Measurements from ENCODE around the gene ZNF541. TPM values are rescaled to one million over a fixed set of nuclear protein-coding genes. Genes with fewer than 3 reads are reported as not detected.

The ZNF541 gene
- total RNA-seq (ENCODE audit: low replicate concordance): not detected in 2 replicates
- long read RNA-seq: 0 reads

DNA sequence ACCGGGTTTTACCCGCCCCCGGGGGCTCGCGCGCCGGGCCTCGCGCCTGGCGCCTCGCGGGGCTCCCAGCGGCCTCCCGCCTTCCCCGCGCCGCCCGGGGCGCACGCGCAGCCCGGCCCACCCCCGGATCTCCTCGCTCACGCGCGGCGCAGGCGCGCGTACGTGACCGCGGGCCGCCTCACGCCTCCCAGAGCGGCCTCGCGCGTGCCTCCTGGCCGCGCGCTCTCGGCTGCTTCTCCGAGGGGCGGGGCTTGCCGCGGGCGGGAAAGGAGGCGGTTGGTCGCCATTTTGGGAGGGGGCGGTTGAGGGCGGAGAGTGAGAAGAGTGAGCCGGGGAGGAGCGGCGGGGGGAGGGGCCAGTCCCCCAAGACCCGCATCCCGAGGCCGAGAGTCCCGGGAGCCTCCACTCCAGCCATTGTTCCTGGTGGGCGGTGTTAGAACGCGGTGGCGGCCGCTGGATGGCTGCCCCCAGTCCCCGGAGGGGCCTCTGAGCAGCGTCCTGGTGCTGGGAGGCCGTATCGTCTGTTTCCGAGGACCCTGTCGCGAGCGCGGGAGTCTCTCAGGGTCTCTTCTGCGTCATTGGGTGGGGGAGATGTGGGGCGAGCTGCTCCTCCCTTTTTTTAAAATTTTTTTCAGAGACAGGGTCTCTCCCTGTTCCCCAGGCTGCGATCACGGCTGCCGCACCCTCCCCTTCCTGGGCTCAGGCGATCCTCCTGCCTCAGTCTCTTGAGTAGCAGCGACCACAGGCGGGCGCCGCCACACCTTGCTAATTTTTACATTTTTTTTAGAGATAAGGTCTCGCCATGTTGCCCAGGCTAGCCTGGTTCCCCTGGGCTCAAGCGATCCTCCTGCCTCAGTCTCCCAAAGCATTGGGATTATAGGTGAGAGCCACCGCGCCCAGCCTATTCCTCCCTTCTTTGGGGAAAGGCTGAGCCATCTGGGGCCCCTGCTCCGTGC lies at the start of gene ZNF541:
Gene ZNF541 (minus strand): TSS at position 78 of the 956 bp plus-strand sequence. CDS start 17,292 bp downstream, outside the sequence.
- no peaks in the 10 kb centered on the region for H3K9me3 Mint-ChIP-seq
- no peak for DNase-seq (ENCODE audit: extremely low spot score, unreplicated experiment)
- no peaks in the 10 kb centered on the region for H3K36me3 Mint-ChIP-seq
- H3K4me1 Mint-ChIP-seq (ENCODE audit: unreplicated experiment): no peaks in the 10 kb centered on the region
- no peak for TF ChIP-seq CTCF (conservative IDR thresholded peaks at IDR 0.05)
- no peak within 1 kb of the TSS for H3K4me3 Mint-ChIP-seq
- H3K27me3 Mint-ChIP-seq: no peaks in the 10 kb centered on the region
- no peak within 1 kb of the TSS for H3K27ac Mint-ChIP-seq

- Mint-ChIP-seq H3K27ac (peak overlapping the region; percentile 83), H3K4me1 (ENCODE audit: unreplicated experiment) (peaks cover 19% of the 10 kb centered on the region), H3K27me3 (no peaks in the 10 kb centered on the region), H3K9me3 (no peaks in the 10 kb centered on the region), H3K4me3 (no peak overlapping the region), H3K36me3 (peaks cover under 1% of the 10 kb centered on the region)
- no peak for DNase-seq (ENCODE audit: extremely low spot score, unreplicated experiment)
- TF ChIP-seq CTCF (conservative IDR thresholded peaks at IDR 0.05): no peak
Measured at GRCh38 chr19:47619763-47620162, 46.8 kb upstream of the ZNF541 start.

- no peak overlapping the region for H3K4me3 Mint-ChIP-seq
- no peak for DNase-seq (ENCODE audit: extremely low spot score, unreplicated experiment)
- H3K9me3 Mint-ChIP-seq: no peaks in the 10 kb centered on the region
- TF ChIP-seq CTCF (conservative IDR thresholded peaks at IDR 0.05): no peak
- H3K36me3 Mint-ChIP-seq: peaks cover 3% of the 10 kb centered on the region
- H3K27ac Mint-ChIP-seq: no peak overlapping the region
- H3K27me3 Mint-ChIP-seq: no peaks in the 10 kb centered on the region
- H3K4me1 Mint-ChIP-seq (ENCODE audit: unreplicated experiment): peaks cover 19% of the 10 kb centered on the region
Measured at GRCh38 chr19:47618771-47619170, 45.8 kb upstream of the ZNF541 start.

GRCh38 chr19:47615714-47616113 lies 42.8 kb upstream of the ZNF541 start:
- Mint-ChIP-seq H3K4me1 (ENCODE audit: unreplicated experiment) (peaks cover 36% of the 10 kb centered on the region), H3K9me3 (no peaks in the 10 kb centered on the region), H3K36me3 (peaks cover 6% of the 10 kb centered on the region), H3K27ac (no peak overlapping the region), H3K27me3 (no peaks in the 10 kb centered on the region), H3K4me3 (no peak overlapping the region)
- no peak for TF ChIP-seq CTCF (conservative IDR thresholded peaks at IDR 0.05)
- no peak for DNase-seq (ENCODE audit: extremely low spot score, unreplicated experiment)

DNA sequence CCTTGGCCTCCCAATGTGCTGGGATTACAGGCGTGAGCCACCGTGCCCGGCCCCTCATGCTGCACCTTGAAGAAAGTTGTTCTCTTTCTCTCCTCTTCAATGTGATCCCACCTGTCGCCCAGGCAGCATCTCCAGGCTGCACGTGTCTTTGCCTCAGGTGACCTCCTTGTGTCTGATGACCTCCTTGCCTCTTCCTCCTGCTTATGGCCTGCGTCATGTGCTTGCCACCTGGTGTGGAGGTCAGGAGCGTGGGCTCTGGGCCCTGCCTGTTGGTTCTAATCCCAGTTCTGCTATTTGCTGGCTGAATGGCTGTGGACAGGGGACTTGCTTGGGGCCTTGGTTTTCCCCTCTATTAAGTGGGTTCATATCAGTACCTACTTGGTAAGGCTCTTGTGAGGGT lies 42.3 kb upstream of the ZNF541 start:
- no peak overlapping the region for H3K4me3 Mint-ChIP-seq
- H3K36me3 Mint-ChIP-seq: peaks cover 6% of the 10 kb centered on the region
- H3K4me1 Mint-ChIP-seq (ENCODE audit: unreplicated experiment): peaks cover 37% of the 10 kb centered on the region
- no peak for DNase-seq (ENCODE audit: extremely low spot score, unreplicated experiment)
- no peak for TF ChIP-seq CTCF (conservative IDR thresholded peaks at IDR 0.05)
- H3K27ac Mint-ChIP-seq: no peak overlapping the region
- H3K27me3 Mint-ChIP-seq: no peaks in the 10 kb centered on the region
- no peaks in the 10 kb centered on the region for H3K9me3 Mint-ChIP-seq
